ENCODE results near the gene FLOT2.
"Not testable (repeated sequence)": the region's sequence is repeated elsewhere in the genome, so short reads cannot be mapped to it uniquely, and the experiment has no call there.

FLOT2 gene

GRCh38 chr17:28896491-28896883 lies 1.0 kb downstream of the FLOT2 start:
- peak; percentile 35 for DNase-seq (ENCODE audit: low spot score)

DNA sequence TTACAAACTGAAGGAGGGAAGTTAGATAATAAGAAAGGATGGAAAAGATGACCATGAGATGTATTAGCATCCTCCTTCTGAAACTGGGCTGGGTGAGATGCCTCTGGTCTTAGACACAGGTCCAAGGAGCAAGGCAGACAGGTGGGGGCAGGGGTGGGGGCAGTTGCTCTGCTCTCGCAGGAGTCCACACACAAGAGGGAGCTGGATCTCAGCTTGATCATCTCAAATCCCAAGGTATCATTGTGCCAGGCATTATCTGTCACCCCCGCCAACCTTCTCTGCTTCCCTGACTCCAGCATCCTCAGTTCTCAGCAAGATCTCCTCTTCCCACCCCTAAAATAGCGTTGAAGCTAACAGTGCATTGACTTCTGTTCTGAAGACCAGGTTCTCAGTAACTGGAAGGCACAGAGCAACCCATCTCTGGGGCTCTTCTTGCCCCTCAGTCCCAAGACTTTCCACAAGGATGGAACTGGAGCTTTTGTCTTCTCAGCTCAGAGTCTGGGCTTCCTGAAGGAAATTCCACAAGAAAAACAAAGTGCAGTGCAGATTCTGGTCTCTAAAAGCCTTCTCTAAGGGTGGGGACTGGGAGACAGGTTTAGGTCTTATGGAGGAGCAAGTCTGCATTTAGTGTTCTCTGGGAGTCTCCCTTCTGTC lies 1.6 kb downstream of the FLOT2 start:
- DNase-seq (ENCODE audit: low spot score), result no peak

DNA sequence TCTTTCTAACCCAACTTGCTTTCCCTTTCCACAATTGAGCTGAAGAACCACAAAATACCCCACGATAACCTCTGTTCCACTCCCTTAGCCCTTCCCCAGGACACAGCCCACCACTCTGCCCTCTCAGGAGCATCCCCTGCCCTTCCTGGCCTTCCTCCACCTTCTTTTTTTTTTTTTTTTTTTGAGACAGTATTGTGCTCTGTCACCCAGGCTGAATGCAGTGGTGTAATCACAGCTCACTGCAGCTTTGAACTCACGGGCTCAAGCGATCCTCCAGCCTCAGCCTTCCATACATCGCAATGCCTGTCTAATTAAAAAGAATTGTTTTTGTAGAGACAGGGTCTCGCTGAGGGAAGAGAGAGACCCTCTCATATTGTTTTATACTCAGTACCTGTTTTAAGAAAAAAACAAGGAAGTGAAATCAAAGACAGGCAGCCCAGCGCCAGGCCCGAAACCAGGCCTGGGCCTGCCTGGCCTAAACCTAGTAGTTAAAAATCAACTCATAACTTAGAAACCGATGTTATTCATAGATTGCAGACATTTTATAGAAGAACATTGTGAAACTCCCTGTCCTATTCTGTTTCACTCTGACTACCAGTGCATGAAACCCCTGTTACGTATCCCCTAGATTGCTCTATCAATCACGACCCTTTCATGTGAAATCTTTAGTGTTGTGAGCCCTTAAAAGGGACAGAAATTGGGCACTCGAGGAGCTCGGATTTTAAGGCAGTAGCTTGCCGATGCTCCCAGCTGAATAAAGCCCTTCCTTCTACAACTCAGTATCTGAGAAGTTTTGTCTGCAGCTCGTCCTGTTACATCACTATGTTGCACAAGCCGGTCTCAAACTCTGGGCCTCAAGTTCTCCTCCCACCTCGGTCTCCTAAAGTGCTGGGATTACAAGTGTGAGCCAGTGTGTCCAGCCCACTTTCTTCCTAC lies 4.0 kb downstream of the FLOT2 start:
- not testable (repeated sequence) for DNase-seq (ENCODE audit: low spot score)

GRCh38 chr17:28892024-28892423 lies 5.5 kb downstream of the FLOT2 start:
- DNase-seq (ENCODE audit: low spot score), result no peak

GRCh38 chr17:28891201-28891600 lies 6.3 kb downstream of the FLOT2 start:
- DNase-seq (ENCODE audit: low spot score), result no peak

- no peak for DNase-seq (ENCODE audit: low spot score)
These were observed 7.5 kb downstream of the FLOT2 start for GRCh38 chr17:28889996-28890395.

DNA sequence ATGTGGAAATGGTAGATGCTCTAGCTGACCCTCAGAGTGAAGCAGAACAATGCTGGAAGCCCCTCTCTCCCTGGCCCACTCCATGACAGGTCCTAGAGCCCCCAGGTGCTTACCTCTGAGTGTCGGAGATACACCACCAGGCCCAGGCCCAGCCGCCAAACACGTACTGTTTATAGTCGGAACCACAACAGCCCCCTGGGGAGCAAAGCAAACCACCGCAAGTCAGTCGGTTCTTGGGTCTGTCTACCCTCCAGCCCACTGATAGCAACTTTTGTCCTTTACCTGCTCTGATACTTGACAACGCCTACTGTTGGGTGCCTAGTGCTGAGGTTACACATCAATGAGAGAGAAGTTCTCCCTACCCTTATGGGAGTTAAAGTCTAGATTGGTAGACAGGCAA lies 8.7 kb downstream of the FLOT2 start:
- no peak for DNase-seq (ENCODE audit: low spot score)

DNA sequence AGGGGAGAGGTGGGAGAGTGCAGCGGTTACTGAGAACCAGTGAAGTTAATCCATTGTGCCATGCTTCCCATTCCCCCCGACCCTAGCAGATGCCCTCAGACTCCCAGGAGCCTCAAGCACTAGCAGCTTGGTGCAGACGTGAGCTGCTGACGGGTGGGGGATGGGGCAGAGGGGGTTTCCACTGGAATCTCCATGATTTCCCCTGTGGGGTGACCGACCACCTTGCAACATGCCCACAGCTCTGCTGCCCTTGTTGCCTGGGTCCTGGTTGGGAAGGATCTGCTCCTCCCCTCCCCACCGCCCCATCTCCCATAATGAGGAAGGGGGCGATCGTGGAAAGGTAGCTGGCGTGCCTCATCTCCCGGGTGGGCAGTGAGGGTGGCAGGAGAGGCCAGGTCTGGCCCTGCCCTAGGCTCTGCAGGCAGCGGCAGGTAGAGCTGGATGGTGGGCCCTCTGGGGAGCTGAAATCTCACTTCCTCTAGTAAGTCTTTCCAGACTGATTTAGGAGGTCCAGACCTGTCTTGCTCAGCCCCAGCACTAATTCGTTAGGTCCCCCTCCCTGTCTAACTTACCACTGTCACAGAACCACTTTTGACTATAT lies 9.6 kb downstream of the FLOT2 start:
- DNase-seq (ENCODE audit: low spot score), result no peak

GRCh38 chr17:28885951-28886350 lies 11.6 kb downstream of the FLOT2 start:
- no peak for DNase-seq (ENCODE audit: low spot score)

DNA sequence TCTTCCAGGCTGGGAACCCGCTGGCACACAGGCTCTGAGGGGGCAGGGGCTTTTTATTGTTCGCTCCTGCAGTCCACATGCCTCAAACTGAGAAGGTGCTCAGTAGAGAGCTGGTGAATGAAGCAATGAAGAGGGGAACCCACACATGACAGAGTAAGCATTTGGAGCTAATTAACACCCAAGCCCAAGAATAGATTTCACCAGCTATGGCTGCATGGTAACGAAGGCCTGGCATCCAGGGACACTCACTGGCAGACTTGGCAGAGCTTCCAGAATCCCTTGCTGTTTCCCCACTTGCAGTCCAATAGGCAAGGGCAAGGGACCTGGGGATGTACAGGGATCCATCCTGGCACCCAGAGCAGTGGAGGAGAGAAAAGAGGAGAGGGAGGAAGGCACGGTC lies 12.2 kb downstream of the FLOT2 start:
- no peak for DNase-seq (ENCODE audit: low spot score)

- DNase-seq (ENCODE audit: low spot score), result no peak
These were observed 13.4 kb downstream of the FLOT2 start for GRCh38 chr17:28883967-28884702.

GRCh38 chr17:28882154-28882895 lies 15.2 kb downstream of the FLOT2 start:
- no peak for DNase-seq (ENCODE audit: low spot score)

DNA sequence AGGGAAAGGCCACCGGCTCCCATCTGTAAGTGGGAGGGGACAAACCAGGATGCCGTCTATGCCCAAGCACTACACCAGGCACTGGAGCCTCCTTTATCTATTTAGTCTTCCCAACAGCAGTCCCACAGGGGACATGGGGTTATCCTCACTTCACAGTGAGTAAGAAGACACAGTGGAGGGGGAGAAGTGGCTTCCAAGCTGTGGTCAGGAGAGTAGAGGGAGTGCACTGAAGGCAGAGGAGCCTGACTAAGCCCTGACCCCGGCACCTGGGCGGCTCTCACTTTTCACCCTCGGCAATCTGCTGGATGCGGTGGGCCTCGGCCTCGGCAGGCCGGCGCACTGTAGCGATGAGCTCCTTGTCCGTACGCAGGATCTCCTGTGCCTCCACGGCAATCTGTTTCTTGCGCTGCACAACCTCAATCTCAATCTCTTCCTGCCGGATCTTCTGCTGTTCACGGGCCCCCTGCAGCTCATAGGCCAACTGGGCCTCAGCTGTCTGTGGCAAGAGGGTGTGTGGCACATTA lies 15.9 kb downstream of the FLOT2 start:
- no peak for DNase-seq (ENCODE audit: low spot score)

DNA sequence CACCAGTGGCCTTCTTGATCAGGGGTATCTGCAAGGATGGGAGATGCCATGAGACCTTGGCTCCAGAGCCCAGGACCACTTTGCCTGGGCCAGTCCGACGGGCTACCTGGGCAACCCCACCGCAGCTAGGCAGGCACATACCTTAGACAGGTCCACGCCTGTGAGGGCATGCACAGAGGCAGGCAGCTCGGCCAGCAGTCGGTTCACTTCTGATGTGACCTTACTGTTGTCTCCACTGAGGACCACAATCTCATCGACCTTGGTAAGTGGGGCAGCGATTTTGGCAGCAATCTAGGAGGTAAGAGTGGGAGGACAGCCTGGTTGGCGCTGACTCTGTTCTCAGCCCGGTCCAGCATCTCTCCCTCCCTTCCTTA lies 17.0 kb downstream of the FLOT2 start:
- no peak for DNase-seq (ENCODE audit: low spot score)

- DNase-seq (ENCODE audit: low spot score), result no peak
These were observed 17.5 kb downstream of the FLOT2 start for GRCh38 chr17:28879886-28880571.

- peak; percentile 52 for DNase-seq (ENCODE audit: low spot score)
These were observed 18.6 kb downstream of the FLOT2 start for GRCh38 chr17:28878981-28879380.

DNA sequence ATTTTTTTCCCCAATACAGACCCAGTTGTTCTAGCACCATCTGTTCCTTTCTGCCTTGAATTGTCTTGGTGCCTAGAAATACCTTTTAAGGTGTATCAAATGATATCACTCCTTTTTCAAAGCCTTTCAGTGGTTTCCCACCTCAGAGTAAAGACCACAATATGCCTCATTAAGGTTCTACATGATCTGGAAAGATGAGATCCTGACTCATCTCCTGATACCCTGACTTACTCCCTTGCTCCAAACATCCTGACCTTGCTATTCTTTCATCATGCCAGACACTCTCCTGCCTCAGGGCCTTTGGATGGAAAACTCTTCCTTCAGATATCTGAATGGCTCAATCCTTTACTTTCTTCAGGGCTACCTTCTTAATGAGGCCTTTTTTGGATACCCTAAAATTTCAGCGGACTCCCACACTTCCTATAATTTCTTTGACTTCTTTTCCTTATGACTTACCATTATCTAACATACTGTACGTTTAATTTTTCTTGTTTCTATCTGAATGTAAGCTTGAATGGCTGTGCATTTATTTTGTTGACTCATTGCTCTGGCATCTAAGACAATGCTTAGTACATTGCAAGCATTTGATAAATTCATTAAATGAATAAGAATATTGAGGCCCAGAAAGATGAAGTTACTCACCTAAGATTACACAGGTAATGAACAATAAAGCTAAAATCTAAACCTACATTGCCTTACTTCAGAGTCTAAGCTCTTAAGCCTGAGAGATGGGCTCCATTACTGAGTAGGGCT lies 19.2 kb downstream of the FLOT2 start:
- no peak for DNase-seq (ENCODE audit: low spot score)

GRCh38 chr17:28877150-28877711 lies 20.3 kb downstream of the FLOT2 start:
- not testable (repeated sequence) for DNase-seq (ENCODE audit: low spot score)

- no peak for DNase-seq (ENCODE audit: low spot score)
These were observed 21.5 kb downstream of the FLOT2 start for GRCh38 chr17:28875848-28876550.
